HG02798 (cell line): ENCODE results near the gene WEE1.

Experiments used
- ATAC-seq: cut with Tn5 transposase; IDR thresholded peaks from one replicate; pipeline ENCODE4 v1.9.1; 2021; ENCODE audit warnings: mild to moderate bottlenecking; ENCODE audit not compliant: unreplicated experiment, poor library complexity

Gene WEE1

GRCh38 chr11:9565822-9566560 is 7.5 kb upstream of the WEE1 start:
- ATAC-seq, result peak; percentile 94

DNA sequence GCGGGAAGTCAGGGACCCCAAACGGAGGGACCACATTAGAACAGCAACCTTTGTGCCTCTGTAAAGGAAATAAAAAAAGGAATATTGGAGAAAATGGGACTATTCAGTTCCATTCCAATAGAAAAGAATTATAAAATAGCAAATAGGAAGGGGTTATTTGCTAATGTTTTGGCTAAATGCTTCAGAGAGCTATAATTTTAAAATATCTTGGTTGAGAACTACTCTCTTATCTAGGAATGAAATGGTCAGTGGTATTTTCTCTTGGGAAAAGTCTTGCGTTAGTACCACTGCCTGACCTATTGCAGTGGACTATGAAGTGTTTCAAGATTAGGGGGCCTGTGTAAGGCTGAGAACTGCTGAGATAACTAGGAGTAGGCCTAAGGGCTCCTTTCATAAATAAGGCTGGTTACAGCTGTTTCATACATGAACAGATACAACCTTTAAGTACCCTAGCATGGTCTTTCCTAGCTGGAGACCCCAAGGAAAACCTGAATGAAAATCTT is 6.9 kb upstream of the WEE1 start:
- no peak for ATAC-seq

DNA sequence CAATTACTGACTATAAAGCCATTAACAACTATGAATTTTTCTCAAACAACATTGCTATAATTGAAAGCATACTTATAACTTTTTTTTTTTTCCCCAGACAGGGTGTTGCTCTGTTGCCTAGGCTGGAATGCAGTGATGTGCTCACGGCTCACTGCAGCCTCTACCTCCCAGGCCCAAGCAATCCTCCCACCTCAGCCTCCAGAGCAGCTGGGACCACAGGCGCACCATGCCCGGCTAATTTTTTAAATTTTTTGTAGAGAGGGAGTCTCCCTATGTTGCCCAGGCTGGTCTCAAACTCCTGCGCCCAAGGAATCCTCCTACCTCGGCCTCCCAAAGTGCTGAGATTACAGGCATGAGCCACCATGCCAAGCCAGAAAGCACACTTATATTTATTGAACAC is 6.1 kb upstream of the WEE1 start:
- ATAC-seq, result no peak

GRCh38 chr11:9568161-9568853 is 5.2 kb upstream of the WEE1 start:
- ATAC-seq, result no peak

DNA sequence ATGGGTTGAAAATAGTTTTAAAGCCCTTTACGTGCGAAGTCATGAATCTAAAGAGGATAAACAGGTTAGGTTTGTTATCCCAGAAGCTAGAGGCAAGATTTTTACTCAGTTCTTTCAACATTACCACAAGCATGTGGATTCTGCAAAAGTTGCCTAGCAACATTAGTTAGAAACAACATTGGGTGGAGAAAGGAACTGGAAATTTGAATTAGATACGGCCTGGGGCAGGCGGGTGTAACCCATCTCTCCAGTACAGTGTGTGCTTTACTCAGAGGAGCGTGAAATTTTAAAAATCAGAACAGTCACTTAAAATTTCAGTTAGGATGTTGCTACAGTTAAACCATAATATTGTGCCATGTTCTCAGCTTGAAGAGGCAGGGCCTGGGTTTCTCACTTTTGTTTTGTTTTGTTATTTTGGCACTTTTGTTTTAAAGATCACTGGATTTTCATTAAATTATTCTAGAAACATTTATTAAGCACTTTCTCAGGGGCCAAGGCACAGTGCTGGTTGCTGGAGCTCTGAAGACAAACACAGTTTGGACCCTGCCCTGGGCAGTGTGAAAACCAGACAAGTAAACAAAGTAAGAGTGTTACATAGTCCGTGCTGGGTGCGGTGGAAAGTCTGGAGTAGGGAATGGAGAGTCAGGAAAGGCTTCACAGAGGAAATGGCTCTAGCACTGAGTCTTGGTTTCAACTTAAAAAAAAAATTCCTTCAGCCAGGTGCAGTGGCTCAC is 4.4 kb upstream of the WEE1 start:
- ATAC-seq, result no peak

DNA sequence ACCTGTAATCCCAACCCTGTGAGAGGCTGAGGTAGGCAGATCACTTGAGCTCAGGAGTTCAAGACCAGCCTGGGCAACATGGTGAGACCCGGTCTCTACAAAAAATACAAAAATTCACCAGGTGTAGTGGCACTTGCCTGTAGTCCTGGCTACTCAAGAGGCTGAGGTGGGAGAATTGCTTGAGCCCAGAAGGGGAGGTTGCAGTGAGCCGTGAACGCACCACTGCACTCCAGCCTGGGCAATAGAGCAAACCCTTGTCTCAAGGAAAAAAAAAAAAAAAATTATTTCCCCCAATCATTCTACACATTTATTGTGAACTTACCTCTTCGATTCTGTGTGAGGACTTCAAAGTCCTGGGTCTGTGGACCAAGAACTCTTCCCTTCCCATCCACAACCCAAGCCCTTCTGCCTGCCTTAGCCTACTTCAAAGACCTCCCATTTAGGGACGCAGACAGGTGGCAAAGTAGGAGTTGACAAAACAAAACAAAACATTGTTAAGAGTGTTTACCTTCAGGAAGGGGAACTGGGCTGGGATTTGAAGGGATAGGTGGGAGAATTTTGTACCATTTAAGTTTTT is 3.8 kb upstream of the WEE1 start:
- no peak for ATAC-seq

DNA sequence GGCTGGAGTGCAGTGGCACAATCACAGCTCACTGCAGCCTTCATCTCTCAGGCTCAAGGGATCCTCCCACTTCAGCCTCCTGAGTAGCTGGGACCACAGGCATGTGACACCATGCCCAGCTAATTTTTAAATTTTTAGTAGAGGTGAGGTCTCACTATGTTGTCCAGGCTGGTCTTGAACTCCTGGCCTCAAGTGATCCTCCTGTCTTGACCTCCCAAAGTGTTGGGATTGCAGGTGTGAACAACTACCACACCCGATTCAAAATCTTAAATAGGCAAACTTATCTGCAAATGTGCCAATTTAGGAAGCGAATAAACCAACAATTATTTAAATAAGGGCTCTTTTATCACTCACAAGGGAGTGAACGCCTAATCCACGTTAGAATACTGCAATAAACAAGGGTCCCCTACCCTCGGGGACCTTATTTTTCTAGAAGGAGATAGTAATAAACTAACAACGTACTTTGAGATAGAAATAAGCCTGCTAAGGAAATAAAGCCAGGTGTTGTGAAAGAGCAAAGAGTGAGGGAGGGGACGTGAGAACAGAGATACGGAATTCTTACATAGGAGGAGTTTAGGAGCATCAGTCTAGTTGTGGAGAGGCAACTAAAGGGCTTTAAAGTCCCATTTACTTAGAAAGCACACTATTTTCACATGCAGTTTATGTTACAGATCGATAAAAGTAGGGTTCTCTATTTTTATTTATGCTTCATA is 3.0 kb upstream of the WEE1 start:
- ATAC-seq, result no peak

GRCh38 chr11:9571071-9571762 is 2.3 kb upstream of the WEE1 start:
- no peak for ATAC-seq

DNA sequence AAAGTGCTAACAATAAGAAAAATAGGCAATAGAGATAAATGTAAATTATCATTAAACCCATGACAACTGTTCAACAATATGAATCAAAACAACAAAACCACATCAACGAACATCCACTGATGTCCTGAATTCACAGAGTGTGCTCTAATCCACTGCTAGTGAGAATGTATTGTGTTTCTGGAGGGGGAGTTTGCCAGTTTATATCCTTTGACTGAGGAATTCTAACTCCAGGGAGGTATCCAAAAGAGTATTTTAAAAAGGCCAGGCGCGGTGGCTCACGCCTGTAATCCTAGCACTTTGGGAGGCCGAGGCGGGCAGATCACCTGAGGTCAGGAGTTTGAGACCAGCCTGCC is 1.7 kb upstream of the WEE1 start:
- ATAC-seq, result no peak

DNA sequence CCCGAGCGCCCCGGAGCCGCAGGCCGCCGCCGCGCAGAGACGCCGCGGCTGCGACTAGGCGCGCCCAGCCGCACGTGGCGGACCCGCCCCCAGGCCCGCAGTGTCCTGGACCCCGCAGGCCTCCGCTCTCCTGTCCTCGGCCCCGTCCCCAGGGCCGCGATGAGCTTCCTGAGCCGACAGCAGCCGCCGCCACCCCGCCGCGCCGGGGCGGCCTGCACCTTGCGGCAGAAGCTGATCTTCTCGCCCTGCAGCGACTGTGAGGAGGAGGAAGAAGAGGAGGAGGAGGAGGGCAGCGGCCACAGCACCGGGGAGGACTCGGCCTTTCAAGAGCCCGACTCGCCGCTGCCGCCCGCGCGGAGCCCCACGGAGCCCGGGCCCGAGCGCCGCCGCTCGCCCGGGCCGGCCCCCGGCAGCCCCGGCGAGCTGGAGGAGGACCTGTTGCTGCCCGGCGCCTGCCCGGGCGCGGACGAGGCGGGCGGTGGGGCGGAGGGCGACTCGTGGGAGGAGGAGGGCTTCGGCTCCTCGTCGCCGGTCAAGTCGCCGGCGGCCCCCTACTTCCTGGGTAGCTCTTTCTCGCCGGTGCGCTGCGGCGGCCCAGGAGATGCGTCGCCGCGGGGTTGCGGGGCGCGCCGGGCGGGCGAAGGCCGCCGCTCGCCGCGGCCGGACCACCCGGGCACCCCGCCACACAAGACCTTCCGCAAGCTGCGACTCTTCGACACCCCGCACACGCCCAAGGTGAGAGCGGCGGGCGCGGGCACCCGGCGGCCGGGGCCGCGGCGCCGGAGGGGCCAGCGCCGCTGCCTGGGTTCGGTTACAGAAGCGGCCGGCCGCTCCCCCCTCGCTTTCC is 528 bp downstream of the WEE1 start:
- peak; percentile 4 for ATAC-seq

GRCh38 chr11:9574622-9575259 is 1.3 kb downstream of the WEE1 start:
- ATAC-seq, result no peak

- ATAC-seq, result no peak
Observed at GRCh38 chr11:9575260-9576240, 2.1 kb downstream of the WEE1 start.

GRCh38 chr11:9576701-9577381 is 3.4 kb downstream of the WEE1 start:
- no peak for ATAC-seq

GRCh38 chr11:9577556-9577955 is 4.1 kb downstream of the WEE1 start:
- ATAC-seq, result no peak

GRCh38 chr11:9580894-9581293 is 7.4 kb downstream of the WEE1 start:
- ATAC-seq, result no peak

- no peak for ATAC-seq
Observed at GRCh38 chr11:9581556-9582161, 8.2 kb downstream of the WEE1 start.
